Breast epithelium (tissue), 3 donors: ENCODE measurements around the gene TMEM266.

Source experiments
- POLR2A ChIP-seq: fragments of 450-650 bp; IDR thresholded peaks from one replicate; pipeline ENCODE4 v1.6.1; 2016; ENCODE audit warnings: antibody characterized with exemption, mild to moderate bottlenecking, moderate library complexity
- TF ChIP-seq, protein P1 (sequence below), 3 donors: fragments of 450-650 bp; IDR thresholded peaks; one replicate each; pipeline ENCODE4 v1.5.1; 2016 to 2017; ENCODE audit warnings: antibody characterized with exemption in 3 of 3, mild to moderate bottlenecking in 3 of 3, moderate library complexity in 3 of 3

DNA sequence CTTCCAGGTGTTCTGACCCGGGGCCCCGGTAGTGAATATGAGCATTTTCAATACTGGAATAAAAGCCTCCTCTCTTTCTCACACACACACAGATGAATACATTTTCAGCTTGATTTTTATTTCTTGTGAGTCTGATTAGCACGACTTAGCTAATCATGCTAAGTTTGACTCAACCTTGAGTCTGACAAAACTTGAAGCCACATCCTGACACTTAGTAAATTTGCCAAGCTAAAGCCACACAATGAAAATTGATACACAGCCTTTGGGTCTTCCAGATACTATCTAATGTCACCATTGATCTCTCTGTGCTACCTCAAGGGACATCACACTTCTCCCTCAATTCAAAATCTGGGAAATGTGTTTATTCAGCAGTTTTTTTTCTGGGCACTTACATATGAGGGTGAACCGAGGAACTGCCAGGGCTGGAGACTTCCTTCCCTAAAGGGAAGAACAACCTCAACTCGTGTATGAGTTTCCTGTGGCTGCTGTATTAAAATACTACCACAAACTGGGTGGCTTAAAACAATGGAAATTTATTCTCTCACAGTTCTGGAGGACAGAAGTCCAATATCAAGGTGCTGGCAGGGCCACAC, 18.6 kb downstream of the TMEM266 start:
- TF ChIP-seq, protein P1, sequence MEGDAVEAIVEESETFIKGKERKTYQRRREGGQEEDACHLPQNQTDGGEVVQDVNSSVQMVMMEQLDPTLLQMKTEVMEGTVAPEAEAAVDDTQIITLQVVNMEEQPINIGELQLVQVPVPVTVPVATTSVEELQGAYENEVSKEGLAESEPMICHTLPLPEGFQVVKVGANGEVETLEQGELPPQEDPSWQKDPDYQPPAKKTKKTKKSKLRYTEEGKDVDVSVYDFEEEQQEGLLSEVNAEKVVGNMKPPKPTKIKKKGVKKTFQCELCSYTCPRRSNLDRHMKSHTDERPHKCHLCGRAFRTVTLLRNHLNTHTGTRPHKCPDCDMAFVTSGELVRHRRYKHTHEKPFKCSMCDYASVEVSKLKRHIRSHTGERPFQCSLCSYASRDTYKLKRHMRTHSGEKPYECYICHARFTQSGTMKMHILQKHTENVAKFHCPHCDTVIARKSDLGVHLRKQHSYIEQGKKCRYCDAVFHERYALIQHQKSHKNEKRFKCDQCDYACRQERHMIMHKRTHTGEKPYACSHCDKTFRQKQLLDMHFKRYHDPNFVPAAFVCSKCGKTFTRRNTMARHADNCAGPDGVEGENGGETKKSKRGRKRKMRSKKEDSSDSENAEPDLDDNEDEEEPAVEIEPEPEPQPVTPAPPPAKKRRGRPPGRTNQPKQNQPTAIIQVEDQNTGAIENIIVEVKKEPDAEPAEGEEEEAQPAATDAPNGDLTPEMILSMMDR (IDR thresholded peaks at IDR 0.05) = no peak
- no peak for TF ChIP-seq POLR2A
